NCI-H128 (cell line): ENCODE data around the gene SALL4.
"Not testable (repeated sequence)": the region's sequence is repeated elsewhere in the genome, so short reads cannot be mapped to it uniquely, and the experiment has no call there.

ENCODE experiments used
- DNase-seq: peaks from one replicate; lab custom pipeline; 2025; ENCODE audit not compliant: unreplicated experiment; lab: John Stamatoyannopoulos, UW

The SALL4 gene

GRCh38 chr20:51739722-51740249, 62.5 kb downstream of the SALL4 start:
- no peak for DNase-seq

GRCh38 chr20:51738877-51739447, 63.4 kb downstream of the SALL4 start:
- no peak for DNase-seq

GRCh38 chr20:51738261-51738660, 64.1 kb downstream of the SALL4 start:
- DNase-seq: not testable (repeated sequence)

DNA sequence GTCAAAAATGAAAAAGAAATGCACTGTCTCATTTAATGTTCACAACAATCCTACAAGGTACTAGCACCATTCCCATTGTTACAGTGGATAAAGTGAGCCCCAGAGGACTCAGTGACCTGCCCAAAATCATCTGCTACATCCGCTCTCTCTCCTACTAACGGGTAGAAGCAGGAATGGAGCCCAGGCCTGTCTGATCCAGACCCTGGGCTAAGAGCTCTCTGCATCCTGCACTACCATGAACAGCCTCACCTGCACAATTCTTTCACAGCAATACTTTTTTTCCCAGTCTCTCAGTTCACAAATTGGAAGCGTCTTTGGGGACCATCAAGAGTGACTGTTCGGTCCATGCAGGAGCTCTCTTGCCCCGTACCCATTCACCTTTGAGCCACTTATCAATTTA, 65.4 kb downstream of the SALL4 start:
- DNase-seq: no peak

DNA sequence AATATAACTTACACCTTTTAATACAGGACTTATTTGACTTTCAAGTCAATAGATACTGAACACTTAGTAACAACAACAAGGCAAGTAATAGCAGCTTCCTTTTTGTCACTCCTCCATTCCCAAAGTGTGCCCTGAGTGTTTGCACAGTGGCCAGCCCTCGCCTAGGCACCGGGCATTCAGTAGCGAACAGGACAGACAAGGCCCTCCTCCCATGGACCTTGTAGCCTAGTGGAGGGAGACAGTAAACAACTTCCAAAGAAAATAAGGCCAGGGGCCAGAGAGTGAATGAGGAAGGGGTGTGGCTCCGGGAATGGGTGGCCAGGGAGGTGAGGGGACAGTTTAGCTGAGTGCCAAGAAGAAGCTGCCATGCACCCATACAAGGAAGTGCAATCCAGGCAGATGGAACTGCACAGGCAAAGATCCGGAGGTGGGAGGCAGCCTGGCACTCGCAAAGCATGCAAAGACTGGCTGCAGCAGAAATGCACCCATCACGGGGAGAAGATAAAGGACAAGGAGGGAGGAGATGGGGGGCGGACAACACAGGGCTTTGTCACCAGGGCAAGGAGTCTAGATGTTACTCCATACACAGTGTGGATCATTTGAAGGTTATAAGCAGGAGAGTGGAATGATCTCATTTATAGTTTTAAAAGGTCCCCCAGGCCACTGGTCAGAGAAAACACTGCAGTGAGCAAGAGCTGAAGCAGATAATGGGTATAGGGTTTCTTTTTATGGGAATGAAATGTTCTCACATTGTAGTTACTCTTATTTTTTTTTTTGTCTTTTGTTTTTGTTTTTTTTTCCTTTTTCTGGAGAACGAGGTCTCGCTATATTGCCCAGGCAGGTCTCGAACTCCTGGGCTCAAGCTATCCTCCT, 66.4 kb downstream of the SALL4 start:
- DNase-seq: no peak

DNA sequence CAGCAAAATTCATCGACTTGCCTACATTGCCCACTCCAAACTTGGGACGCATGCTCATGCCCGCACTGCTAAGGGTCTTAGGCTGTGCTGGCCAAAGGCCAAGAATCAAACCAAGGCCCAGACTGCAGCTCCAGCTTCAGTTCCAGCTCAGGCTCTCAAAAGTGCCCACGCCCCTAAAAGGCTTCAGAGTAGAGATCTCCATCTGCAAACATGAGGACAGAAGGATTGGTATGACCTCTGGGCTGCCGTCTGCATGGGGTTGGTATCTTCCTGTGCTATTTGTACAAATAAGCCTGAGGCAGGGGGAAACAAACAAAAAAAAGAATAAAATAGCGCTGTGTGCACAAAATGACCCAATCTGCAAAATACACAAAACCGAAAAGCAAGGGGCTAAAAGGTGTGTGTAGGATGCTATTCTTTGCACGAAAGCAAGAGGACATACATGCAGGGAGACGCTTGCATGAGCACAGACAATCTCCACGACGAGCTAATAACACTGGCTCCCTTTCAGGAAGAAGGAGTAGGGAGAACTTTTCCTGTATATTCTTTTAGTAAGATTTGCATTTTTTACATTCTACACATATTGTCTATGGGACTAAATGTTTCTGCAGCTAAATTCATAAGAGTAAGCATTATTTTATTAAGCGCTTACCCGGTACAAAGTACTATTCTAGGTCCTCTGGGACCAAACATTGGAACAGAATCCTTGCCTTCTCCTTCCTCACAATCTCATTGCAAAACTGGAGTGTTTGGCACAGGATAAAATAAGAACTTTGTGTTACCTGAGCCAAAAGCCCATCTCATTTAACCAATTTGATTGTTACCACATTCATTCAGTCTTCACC, 67.2 kb downstream of the SALL4 start:
- DNase-seq: no peak

GRCh38 chr20:51733070-51733469, 69.3 kb downstream of the SALL4 start:
- DNase-seq: no peak
